Lung (tissue), 12 donors: ENCODE data around the gene BLVRA. TPM values are rescaled to one million over a fixed set of nuclear protein-coding genes. Genes with fewer than 3 reads are reported as not detected.
A peak's percentile ranks its signal among the peaks of the same experiment; 100 is the strongest.

Source experiments
- ATAC-seq: fragments of 200-7000 bp; cut with Tn5 transposase; one replicate; pipeline ENCODE4 v1.9.1; 2020; ENCODE audit warnings: moderate number of reproducible peaks; ENCODE audit not compliant: insufficient read depth, low FRiP score
- DNase-seq, 3 donors: peaks; one replicate each; pipeline ENCODE4 v3.0.0-alpha.2; 2013 to 2017
- H3K27ac ChIP-seq, 2 donors: one replicate each; pipeline ENCODE4 v1.5.1; 2013; ENCODE audit warnings: mild to moderate bottlenecking in 2 of 2, moderate library complexity in 2 of 2, control low read depth in 1 of 2, inconsistent platforms in 1 of 2, low read depth in 1 of 2, low read length in 1 of 2
- H3K27me3 ChIP-seq, 3 donors: one replicate each; pipeline ENCODE4 v1.5.1; 2013; ENCODE audit warnings: low read length in 2 of 3; ENCODE audit not compliant: control insufficient read depth in 3 of 3, insufficient read depth in 3 of 3
- H3K36me3 ChIP-seq, 4 donors: one replicate each; pipeline ENCODE4 v1.5.1; 2013; ENCODE audit warnings: low read length in 4 of 4, mild to moderate bottlenecking in 1 of 4, moderate library complexity in 1 of 4; ENCODE audit not compliant: control insufficient read depth in 4 of 4, insufficient read depth in 4 of 4
- H3K4me1 ChIP-seq, 5 donors: one replicate each; pipeline ENCODE4 v1.5.1; 2013; ENCODE audit warnings: low read length in 5 of 5, mild to moderate bottlenecking in 2 of 5, moderate library complexity in 1 of 5; ENCODE audit not compliant: control insufficient read depth in 5 of 5, insufficient read depth in 5 of 5
- H3K4me3 ChIP-seq: one replicate; pipeline ENCODE4 v1.5.1; 2013; ENCODE audit warnings: mild to moderate bottlenecking, control low read depth, moderate library complexity
- H3K9ac ChIP-seq, 2 donors: one replicate each; pipeline ENCODE4 v1.5.1; 2013; ENCODE audit warnings: low read length in 2 of 2, control low read depth in 1 of 2; ENCODE audit not compliant: insufficient read depth in 1 of 2
- H3K9me3 ChIP-seq, 4 donors: one replicate each; pipeline ENCODE4 v1.5.1; 2013; ENCODE audit warnings: low read length in 3 of 4, mild to moderate bottlenecking in 1 of 4, moderate library complexity in 1 of 4; ENCODE audit not compliant: control insufficient read depth in 4 of 4, insufficient read depth in 3 of 4
- WGBS, 2 donors: extraction: QIAGEN DNeasy Blood & Tissue Kit; methylation state at CpG; one replicate each; pipeline ENCODE4 v1.1.7; 2013; 5-methylcytosine and 5-hydroxymethylcytosine counted together
- polyA plus RNA-seq, 2 donors: library from polyadenylated mRNA; stranded (reverse); fragments of 200-250 nt; gene quantifications; one replicate each; pipeline ENCODE4 v1.2.1, GENCODE V29; 2013
- total RNA-seq, 2 donors: library from RNA; depleted of rRNA in 1 of 2; stranded (reverse); fragments of >200 nt in 1 of 2; gene quantifications; one replicate each; pipeline ENCODE4 v1.2.1, GENCODE V29; 2014 to 2021
- TF ChIP-seq, protein P1 (sequence below): IDR thresholded peaks from 2 replicates; pipeline ENCODE4 v1.5.1; 2012; ENCODE audit warnings: mild to moderate bottlenecking; ENCODE audit errors: control extremely low read depth, extremely low read depth
- donor health status: control.
- donor health status: control.
- donor health status: Bipolar disorder and iron deficiency.
- donor health status: healthy.
- donor health status: DM: yes; HTN: yes; CAD: no.

BLVRA gene
- total and polyA plus RNA-seq, 4 donors = 25.9 to 143 (median 97.1) TPM

DNA sequence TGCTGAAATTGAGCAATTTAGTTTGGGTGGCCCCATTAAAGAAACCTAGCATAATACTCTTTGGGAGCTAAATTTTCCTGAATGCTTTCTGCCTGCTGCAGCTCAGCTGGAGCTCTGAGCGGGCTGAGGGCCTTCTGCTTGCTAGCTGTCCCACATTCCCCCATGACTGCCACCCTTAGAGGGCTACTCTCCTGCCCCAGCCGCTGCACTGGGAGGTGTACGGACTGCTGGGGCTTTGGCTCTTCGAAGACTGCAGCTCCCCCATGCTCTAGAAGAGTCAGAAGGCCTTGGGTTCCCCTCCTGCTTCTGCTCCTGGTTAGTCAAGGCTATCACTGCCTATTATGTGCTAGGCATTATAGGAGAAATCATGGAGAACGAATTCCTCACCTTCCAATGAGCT, 31.5 kb downstream of the BLVRA start:
- TF ChIP-seq, protein P1, sequence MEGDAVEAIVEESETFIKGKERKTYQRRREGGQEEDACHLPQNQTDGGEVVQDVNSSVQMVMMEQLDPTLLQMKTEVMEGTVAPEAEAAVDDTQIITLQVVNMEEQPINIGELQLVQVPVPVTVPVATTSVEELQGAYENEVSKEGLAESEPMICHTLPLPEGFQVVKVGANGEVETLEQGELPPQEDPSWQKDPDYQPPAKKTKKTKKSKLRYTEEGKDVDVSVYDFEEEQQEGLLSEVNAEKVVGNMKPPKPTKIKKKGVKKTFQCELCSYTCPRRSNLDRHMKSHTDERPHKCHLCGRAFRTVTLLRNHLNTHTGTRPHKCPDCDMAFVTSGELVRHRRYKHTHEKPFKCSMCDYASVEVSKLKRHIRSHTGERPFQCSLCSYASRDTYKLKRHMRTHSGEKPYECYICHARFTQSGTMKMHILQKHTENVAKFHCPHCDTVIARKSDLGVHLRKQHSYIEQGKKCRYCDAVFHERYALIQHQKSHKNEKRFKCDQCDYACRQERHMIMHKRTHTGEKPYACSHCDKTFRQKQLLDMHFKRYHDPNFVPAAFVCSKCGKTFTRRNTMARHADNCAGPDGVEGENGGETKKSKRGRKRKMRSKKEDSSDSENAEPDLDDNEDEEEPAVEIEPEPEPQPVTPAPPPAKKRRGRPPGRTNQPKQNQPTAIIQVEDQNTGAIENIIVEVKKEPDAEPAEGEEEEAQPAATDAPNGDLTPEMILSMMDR = no peak
- ATAC-seq = no peak
- H3K36me3 ChIP-seq = peaks cover 18 to 27% (median 21%) of the 10 kb centered on the region in 4 donors
- no peak overlapping the region for H3K9ac ChIP-seq
- H3K27ac ChIP-seq = no peak overlapping the region
- H3K4me3 ChIP-seq = no peak overlapping the region
- DNase-seq = no peak
- no peaks in the 10 kb centered on the region for H3K9me3 ChIP-seq
- peaks cover 0 to 5% (median 0%) of the 10 kb centered on the region in 5 donors for H3K4me1 ChIP-seq
- no peaks in the 10 kb centered on the region for H3K27me3 ChIP-seq
- 95 to 99% methylated on average over 5 of the region's 5 CpGs for WGBS, 2 donors

DNA sequence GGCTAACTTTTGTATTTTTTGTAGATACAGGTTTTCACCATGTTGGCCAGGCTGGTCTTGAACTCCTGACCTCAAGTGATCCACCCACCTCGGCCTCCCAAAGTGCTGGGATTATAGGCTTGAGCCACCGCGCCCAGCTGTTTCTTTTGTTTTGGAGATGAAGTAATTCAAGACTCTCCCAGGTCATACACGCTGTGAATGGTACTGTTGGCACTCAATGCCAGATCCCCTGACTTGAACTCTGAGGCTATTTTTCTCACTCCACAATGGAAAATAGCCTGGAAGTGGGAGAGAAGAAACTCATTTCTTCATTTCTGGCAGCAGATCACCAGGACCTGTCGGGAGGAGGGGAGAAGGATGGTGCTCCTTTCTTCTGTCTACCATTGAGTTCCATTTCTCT, 32.4 kb downstream of the BLVRA start:
- Histone ChIP-seq H3K4me1 (peaks cover 0 to 5% (median 0%) of the 10 kb centered on the region in 5 donors), H3K27me3 (no peaks in the 10 kb centered on the region), H3K9ac (no peak overlapping the region), H3K27ac (no peak overlapping the region), H3K4me3 (no peak overlapping the region), H3K36me3 (peaks cover 18 to 28% (median 21%) of the 10 kb centered on the region in 4 donors), H3K9me3 (no peaks in the 10 kb centered on the region)
- WGBS, 2 donors = 94 to 95% methylated on average over 5 of the region's 5 CpGs
- no peak for DNase-seq
- TF ChIP-seq, protein P1 = no peak
- ATAC-seq = no peak

DNA sequence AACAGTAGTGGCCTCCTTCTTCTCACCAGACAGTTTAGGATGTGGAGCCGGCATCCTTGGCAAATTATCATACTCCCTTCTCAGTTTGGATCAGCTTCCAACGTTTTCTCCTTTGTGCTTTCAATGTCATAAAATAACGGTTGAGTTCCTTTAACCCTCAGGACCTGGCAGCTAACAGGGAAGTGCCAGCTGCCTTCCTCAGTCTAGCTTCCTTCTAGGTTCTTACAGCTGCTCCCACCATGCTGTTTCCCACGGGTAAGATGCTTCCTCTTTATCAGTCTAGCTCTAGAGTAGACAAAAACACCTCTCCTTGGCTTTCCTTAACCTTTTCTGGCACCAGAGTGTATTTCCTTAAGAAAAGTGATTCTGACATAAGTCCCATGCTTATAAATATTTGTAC, 33.2 kb downstream of the BLVRA start:
- 14 to 31% methylated on average over 4 of the region's 4 CpGs for WGBS, 2 donors
- Histone ChIP-seq H3K4me1 (peaks cover 0 to 5% (median 0%) of the 10 kb centered on the region in 5 donors), H3K9ac (peak overlapping the region in 1 of 2 donors; percentile 37), H3K4me3 (no peak overlapping the region), H3K9me3 (no peaks in the 10 kb centered on the region), H3K27ac (no peak overlapping the region), H3K36me3 (peaks cover 19 to 28% (median 22%) of the 10 kb centered on the region in 4 donors), H3K27me3 (no peaks in the 10 kb centered on the region)
- peak in 2 of 3 donors; percentile 1 to 37 for DNase-seq
- TF ChIP-seq, protein P1 = no peak
- no peak for ATAC-seq
